HG02571 (cell line): ENCODE measurements around the gene ABCD1.
"Not testable (repeated sequence)": the region's sequence is repeated elsewhere in the genome, so short reads cannot be mapped to it uniquely, and the experiment has no call there.

Experiments used
- ATAC-seq: cut with Tn5 transposase; IDR thresholded peaks from one replicate; pipeline ENCODE4 v1.9.1; 2021; ENCODE audit warnings: mild to moderate bottlenecking, moderate library complexity; ENCODE audit not compliant: unreplicated experiment

The ABCD1 gene

GRCh38 chrX:153724252-153725038 lies at the start of gene ABCD1, which contains the start of gene BCAP31:
ABCD1 (plus strand) TSS chrX:153724856; CDS start chrX:153725267, 411 bp downstream.
BCAP31 (minus strand) TSS chrX:153724387; CDS start chrX:153723244, 1,143 bp downstream.
- peak; percentile 51 for ATAC-seq

GRCh38 chrX:153681175-153681574 lies 43.5 kb upstream of the ABCD1 start:
- no peak for ATAC-seq

- not testable (repeated sequence) for ATAC-seq
Observed at GRCh38 chrX:153683486-153683885, 41.2 kb upstream of the ABCD1 start.

- ATAC-seq = no peak
Observed at GRCh38 chrX:153684467-153685155, 40.0 kb upstream of the ABCD1 start.

- no peak for ATAC-seq
Observed at GRCh38 chrX:153685156-153685536, 39.5 kb upstream of the ABCD1 start.

- no peak for ATAC-seq
Observed at GRCh38 chrX:153685751-153686696, 38.6 kb upstream of the ABCD1 start.

GRCh38 chrX:153686711-153687110 lies 37.9 kb upstream of the ABCD1 start:
- ATAC-seq = no peak

GRCh38 chrX:153687121-153688039 lies 37.3 kb upstream of the ABCD1 start, which contains the start of gene SLC6A8:
SLC6A8 (plus strand) TSS chrX:153687926; CDS start chrX:153688575, 649 bp downstream.
- ATAC-seq = no peak

- no peak for ATAC-seq
Observed at GRCh38 chrX:153688071-153688470, 36.6 kb upstream of the ABCD1 start.

- ATAC-seq = no peak
Observed at GRCh38 chrX:153688506-153688905, 36.1 kb upstream of the ABCD1 start.

- ATAC-seq = no peak
Observed at GRCh38 chrX:153688911-153689590, 35.6 kb upstream of the ABCD1 start.

- no peak for ATAC-seq
Observed at GRCh38 chrX:153689654-153690465, 34.8 kb upstream of the ABCD1 start.

GRCh38 chrX:153690466-153690865 lies 34.2 kb upstream of the ABCD1 start:
- no peak for ATAC-seq

GRCh38 chrX:153691032-153691827 lies 33.4 kb upstream of the ABCD1 start:
- not testable (repeated sequence) for ATAC-seq

- no peak for ATAC-seq
Observed at GRCh38 chrX:153692003-153692402, 32.7 kb upstream of the ABCD1 start.

- ATAC-seq = no peak
Observed at GRCh38 chrX:153692611-153693156, 32.0 kb upstream of the ABCD1 start.
